ENCODE results near the gene SLC35G4.

GRCh38 chr18:11585596-11585995 is 23.8 kb upstream of the SLC35G4 start:
- TF ChIP-seq CTCF (IDR thresholded peaks at IDR 0.05), result no peak
- TF ChIP-seq POLR2A (IDR thresholded peaks at IDR 0.05), result no peak

Data from gastroesophageal sphincter (tissue), 3 donors.